CD4-positive, alpha-beta T cell treated with Interleukin-12 subunit alpha and Interleukin-12 subunit beta, for 1 hour (primary cell): ENCODE data around the gene FAM222A.

Experiments used
- DNase-seq: peaks from one replicate; pipeline ENCODE4 v3.0.0-alpha.2; 2020

The FAM222A gene

GRCh38 chr12:109714141-109714912 lies 702 bp downstream of the FAM222A start:
- peak; percentile 57 for DNase-seq

DNA sequence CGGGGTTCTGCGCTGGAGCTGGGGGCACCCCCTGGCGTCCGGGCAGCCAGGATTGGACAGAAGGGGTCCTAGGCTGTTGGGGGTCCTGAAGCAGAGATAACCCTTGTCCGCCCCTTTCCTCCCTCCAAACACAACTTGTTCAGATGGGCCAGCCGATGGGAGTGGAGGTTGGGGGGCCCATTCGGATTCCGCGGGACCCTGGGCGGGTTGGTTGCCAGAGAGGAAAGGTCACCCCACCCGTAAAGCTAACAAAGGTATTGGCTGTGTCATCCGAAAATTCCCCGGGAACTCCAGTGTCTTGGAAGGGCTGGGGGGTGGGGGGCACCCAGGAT lies 1.3 kb downstream of the FAM222A start:
- no peak for DNase-seq

DNA sequence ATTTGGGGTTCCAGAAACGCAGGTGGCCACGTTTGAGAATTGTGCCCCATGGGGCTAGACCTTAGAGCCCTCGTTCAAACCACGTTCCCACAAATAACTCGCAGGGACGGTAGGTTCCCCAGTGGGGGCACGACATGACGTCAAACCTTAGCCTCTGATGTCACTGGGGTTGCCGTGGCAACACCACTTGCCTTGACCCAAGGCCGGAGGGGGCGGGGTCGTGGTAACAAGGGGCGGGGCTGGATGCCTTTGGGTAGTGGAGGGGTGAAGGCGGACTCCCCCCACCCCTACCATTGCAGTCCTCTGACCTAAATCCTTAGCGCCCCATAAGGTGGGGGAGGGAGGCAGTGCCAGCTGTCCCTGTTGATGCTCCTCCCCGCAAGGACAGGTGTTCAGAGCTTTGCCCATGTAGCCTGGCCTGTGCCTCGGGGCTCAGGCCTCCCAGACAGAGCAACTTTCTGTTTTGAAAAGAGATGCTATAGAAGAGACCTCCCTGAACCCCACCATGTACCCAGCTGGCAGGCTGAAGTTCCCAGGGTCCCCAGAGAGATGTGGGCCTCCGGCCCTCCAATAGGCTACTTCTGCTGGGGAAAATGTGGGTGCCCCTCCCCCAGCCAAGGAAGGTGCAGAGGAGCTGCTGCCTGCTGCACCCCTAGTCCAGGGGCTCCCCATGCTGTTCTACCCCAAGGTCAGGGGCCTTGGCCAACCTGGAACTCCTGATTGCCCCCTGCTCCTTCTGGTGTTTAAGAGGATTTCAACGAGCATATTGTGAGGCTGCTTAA lies 1.9 kb downstream of the FAM222A start:
- peak; percentile 20 for DNase-seq

- no peak for DNase-seq
Measured at GRCh38 chr12:109716092-109716479, 2.5 kb downstream of the FAM222A start.

DNA sequence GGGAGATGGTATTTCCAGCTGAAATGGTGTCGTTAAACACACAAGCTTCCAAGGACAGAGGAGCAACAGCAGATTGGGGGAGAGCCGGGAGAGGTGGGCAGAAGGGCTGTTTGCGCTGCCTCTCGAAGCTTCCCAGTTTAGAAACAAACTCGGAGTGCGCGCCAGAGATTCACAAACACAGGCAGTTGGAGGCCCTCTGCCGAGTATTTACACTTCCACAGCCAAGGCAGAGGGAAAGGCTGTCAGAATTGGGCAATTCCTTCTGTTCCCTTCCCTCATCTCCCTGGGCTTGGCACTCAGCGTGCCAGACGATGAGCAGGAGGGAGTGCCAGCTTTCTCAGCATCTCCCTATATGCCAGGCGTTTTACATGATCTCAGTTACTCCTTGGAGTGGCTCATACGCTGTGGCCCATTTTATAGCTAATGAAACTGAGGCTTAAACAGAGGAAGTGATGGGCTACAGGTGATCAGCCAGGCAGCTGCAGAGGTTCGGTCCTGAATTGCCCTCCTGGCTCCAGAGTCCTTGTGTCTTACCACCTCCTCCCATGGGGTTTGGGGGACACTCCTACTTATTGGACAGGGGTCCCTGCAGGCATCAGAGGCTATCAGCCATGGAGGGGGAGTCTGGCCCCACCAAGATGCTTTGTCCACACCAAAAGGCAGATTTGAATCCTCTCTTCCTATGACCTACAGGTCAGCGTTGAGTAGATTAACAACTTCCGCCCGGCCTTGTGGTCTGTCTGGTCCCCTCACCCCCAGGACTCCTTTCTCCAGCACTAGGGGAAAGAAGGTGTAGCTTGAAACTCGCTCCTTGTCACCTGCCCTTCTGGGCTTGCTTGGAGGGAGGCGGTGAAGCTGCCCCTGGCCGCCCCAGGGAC lies 3.1 kb downstream of the FAM222A start:
- no peak for DNase-seq

DNA sequence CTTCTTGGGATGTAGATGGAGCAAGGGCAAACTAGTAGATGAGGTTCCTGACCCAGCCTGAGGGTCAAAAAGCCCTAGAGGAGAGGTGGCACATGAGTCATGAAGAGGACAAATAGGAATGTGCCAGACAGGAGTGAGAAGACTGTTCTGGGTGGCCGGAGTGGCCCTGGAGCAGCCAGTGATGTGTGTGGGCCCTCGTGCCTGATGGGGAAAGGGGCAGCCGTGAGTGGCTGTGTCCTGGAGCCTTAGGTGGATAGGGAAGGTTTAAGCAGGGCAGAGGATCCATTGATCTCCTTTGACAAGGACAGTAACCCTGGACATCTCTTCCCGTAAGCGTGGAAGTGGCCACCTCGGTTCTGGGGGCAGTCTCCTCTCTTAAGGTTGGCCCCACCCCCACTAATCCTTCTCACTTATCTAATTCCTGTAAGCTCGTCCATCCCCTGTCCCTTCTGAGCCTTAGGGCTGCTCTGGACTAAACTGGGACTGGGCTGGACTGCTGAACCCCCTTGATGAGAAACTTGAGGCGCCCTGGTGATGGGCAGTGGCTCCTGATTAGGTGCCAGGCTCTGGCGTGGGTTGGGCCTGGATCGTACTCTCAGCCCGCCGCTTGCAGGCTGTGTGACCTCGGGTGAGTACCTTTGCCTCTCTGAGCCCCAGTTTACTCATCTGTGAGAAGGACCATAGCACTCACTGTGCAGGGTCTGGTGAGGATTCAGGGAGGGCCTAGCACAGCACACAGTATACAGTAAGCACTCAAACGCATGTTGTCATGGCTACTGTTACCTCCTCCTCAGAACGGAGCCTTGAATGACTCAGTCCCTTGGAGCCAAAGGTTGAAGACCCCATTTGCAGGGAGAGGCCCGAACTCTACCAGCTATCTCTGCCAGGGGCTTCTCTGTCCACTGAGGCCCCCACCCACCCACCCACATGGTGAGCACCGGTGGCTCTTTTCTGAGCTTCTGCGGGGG lies 4.0 kb downstream of the FAM222A start:
- DNase-seq = no peak

GRCh38 chr12:109718390-109718789 lies 4.8 kb downstream of the FAM222A start:
- no peak for DNase-seq

- DNase-seq = no peak
Measured at GRCh38 chr12:109719123-109720022, 5.7 kb downstream of the FAM222A start.

DNA sequence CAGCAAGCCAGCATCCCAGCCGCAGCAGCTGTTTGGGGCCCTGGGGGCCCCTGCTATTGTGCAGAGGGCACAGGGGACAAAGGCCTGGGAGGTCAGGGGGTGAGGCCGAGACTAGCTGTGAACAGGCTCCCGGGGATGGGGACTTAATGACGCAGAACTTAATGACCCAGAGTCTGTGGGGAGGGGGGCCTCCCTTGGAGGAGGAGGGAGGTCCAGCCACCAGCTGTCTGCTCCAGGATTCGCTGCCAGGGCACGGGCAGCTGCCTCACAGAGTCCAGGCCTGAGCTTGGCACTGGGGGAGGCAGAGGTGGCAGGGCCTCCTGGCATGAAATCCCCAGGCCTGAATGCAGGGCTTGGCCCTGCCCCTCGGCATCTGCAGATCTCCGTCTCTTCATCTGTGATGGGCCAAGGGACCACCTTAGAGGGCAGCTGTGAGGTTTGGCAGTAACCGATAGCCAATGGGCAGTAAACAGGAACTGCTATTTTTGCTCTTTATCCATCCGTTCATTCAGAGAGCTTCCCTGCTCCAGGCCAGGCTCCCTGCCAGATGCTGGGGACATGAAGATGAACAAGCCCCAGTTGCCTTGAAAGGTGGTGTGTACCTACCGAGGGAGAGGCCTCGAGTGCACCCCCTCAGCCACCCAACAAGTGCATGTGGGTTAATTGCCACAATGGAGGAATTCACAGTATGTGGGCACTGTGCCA lies 6.7 kb downstream of the FAM222A start:
- DNase-seq = no peak

DNA sequence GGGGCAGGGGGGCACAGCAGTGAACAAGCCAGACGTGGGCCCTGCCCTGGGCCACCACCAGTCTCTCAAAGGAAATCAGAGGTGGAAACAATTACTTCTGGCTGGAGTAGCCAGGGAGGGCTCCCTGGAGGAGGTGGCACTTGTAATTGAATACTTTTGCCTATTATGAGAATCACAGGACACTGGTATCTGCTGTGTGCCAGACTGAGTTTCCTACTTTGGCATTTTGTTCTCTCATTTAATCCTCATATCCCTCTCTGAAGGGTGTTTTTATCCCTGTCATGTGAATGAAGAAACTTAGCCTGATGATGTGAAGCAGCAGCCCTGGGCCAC lies 7.2 kb downstream of the FAM222A start:
- DNase-seq = no peak

- DNase-seq = no peak
Measured at GRCh38 chr12:109721276-109721675, 7.7 kb downstream of the FAM222A start.

GRCh38 chr12:109722022-109722720 lies 8.5 kb downstream of the FAM222A start:
- DNase-seq = no peak

DNA sequence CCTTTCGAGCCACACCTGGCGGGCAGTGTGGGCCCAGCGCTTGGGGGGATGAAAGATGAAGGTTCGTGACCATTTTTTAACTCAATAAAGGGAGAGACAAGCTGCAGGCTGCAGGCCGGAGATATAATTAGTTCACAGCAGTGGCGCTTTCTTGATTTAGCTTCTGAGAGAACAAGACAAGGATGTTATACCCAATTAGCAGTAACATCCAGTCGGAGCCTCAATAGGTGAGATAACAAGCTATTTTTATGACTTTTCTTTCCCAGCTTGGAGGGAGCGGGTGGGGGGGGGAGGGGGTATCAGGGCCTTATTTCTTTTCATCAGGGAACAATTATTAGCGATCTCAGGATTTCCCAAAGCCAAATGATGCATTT lies 9.1 kb downstream of the FAM222A start:
- no peak for DNase-seq

GRCh38 chr12:109723311-109723881 lies 9.8 kb downstream of the FAM222A start:
- no peak for DNase-seq

DNA sequence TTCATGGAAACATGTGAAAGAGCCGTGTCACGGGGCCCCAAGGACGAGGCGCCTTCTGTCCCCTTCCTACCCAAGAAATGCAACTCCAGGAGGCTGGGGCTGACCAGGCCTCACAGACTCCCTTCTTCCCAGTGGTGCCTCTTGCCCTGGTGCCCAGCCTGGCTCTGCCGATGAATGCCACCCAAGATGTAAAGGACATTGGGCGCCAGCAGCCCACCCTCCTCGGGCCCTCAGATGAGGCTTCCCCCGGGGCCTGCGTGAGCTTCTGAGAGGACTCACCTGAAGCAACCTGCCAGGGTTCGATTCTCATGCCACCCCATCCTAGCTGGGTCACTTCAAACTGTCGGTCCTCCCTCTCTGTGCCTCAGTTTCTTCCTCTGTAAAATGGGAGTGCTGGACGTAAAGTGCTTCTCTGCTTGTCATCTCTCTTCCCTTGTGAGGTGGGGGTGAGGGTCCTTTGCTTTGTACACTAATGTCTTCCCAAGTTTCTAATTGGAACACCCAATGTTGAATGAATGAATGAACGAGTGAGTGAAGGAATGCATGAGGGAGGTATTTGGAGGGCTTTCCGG lies 10.8 kb downstream of the FAM222A start:
- DNase-seq = no peak

DNA sequence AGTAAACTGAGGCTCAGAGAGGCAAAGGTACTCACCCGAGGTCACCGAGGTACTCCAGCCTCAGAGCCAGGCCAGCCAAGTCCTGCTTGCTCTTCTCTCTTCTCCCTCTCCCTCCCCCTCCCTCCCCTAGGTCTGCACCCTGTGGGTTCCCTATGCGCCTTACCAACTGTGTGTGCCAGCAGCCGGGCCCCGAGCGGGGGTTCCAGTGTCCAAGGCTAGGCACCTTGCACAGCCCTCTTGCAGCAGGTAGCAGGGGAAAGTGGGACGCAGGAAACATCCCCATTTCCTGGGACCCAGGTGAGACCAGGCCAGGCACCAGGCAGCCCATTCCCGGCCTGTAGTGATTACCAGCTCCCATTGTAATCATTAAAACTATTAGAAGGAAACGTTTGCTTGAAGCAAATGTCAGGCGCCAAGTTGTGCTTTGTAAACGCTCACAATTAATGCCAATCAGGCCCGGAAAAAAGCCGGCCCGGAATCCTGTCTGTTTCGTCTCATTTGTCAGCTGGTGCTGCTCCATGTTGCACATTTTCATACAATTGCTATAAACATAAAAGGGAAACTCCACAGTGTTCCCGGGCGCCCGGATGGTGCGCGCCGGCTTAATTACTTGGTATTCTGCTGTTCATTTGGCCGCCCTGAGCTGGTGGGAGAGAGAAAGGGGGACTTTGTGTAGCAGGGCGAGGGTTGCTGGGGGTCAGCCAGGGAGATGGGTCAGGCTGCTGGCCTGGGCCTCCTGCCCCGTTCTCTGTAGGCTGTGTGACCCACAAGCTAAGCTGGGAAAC lies 11.9 kb downstream of the FAM222A start:
- DNase-seq = no peak

DNA sequence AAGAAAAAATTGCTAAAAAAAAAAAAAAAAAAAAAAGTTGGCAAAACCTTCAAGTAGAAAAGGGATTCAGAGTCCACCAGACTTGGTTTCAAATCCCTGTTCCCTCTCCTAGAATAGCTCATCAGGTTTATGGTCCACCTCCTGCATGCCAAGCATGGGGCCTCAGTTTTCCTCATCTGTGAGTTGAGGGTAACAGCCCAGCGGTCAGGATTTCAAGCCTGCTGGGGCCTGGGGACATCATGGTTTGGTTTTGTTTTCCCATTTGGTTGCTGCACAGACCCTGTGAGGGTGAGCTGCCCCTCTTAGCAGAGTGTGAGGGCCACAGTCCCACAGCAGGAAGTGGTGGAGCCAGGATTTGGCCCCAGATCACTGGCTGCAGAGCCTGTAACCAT lies 12.5 kb downstream of the FAM222A start:
- no peak for DNase-seq

DNA sequence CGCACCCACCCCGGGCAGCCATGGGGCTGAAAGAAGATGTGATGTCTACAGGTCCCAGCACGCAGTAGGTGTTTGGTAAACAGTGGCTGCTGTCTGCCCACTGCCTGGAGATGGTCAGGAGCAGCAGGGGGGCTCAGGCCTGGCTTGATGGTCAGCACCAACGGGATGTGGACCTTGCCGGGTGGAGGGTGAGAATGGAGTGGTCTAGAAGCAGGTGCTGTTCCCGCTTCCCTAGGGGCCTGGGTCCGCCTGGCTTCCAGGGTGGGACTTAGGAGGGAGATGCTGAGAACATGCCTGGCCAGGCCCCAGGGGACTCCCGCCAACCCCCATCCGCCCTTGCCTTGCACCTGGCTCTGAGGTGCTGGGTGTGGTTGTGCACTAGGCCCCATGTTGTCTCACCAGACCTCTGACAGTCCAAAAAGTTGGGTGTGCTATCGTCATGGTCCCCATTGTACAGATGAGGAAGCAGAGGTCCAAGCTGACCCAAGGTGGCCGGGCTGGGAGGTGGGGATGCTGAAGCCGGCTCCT lies 12.9 kb downstream of the FAM222A start:
- DNase-seq = no peak
